Stimulated activated CD8-positive, alpha-beta memory T cell treated with anti-CD3 and anti-CD28 coated beads, Interleukin-15, amount 100 ng/mL, for 24 hours (primary cell): ENCODE data around the gene NUS1.
"Not testable (repeated sequence)": the region's sequence is repeated elsewhere in the genome, so short reads cannot be mapped to it uniquely, and the experiment has no call there.

Experiments used
- DNase-seq: peaks from one replicate; pipeline ENCODE4 v3.0.0-alpha.2; 2020; ENCODE audit warnings: low read depth

NUS1 gene

GRCh38 chr6:117674991-117675657 lies at the start of gene NUS1:
TSS of gene NUS1 (plus strand) at chr6:117675469. CDS start at chr6:117675671, 202 bp downstream.
- DNase-seq, result peak; percentile 97

GRCh38 chr6:117627533-117627932 lies 47.7 kb upstream of the NUS1 start:
- DNase-seq, result no peak

GRCh38 chr6:117629119-117629660 lies 46.1 kb upstream of the NUS1 start:
- no peak for DNase-seq

- no peak for DNase-seq
Observed at GRCh38 chr6:117637770-117638169, 37.5 kb upstream of the NUS1 start.

GRCh38 chr6:117642976-117643375 lies 32.3 kb upstream of the NUS1 start:
- no peak for DNase-seq

DNA sequence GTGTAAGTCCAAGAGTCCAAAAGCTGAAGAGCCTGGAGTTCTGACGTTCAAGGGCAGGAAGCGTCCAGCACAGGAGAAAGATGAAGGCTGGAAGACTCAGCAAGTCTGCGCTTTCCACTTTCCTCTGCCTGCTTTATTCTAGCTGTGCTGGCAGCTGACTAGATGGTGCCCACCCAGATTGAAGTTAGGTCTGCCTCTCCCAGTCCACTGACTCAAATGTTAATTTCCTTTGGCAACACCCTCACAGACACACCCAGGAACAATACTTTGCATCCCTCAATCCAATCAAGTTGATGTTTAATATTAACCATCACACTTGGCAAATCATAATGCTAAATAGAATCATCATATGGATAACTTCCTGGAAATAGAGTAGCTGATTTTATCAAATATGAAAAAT lies 23.3 kb upstream of the NUS1 start:
- DNase-seq, result not testable (repeated sequence)

DNA sequence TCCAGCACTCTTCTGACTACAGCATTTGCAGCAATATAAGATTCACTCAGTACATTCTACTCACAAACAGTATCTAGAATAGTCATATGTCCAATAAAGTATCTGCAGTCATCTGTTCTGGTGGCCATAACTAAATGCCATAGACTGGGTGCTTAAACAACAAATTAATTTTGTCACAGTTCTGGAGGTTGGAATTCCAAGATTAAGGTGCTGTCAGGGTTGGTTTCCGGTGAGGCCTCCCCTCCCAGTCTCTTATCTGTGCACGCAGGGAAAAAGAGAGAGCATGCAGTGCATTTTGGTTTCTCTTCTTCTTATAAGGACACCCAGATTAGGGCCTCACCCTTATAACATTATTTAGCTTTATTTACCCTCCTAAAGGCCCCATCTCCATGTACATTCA lies 21.3 kb upstream of the NUS1 start:
- no peak for DNase-seq

DNA sequence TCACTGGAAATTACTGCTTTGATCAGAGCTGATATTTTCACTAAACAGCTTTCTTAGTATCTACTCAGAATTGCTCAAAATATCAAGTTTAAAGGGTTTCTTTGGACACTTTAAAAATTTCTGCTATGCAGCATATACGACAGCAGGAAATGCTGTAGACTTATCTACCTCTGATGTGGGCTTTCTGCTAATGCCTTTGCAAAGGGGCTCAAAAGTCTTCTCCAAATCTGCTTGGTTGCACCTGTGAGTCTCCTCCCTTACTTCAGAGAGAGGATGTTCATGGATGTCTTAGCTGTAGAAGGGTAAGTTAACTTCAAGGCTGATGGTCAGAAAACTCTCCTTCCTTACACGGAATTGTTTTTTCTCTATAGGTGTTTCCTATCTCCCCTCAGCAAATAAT lies 19.9 kb upstream of the NUS1 start:
- DNase-seq, result no peak

DNA sequence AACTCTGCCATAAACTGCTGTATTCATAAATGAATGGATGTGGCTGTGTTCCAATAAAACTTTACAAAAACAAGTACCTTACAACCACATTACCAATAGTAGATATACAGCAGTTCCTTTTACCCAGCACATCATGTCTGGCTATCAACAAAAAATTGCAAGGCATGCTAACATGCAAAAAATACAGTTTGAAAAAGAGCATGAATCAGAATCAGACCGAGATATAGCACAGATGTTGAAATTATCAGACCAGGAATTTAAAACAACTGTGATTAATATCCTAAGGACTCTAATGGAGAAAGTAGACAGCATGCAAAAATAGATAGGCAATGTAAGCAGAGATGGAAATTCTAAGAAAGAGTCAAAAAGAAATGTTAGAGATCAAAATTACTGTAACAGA lies 8.4 kb upstream of the NUS1 start:
- DNase-seq, result no peak

DNA sequence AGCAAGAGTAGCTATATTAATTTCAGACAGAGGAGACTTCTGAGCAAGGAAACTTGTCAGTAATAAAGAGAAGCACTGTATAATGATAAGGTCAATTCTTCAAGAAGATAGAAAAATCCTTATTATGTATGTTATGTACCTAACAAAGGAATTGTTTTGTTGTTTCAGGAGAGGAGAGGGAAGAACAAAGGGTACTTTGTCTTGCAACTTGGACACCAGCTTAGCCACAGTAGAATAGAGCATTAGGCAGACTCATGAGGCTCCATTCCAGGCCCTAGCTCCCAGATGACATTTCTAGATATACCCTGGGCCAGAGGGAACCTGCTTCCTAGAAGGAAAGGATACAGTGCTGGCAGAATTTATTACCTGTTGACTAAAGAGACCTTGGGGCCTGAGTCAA lies 6.5 kb upstream of the NUS1 start:
- DNase-seq, result no peak

DNA sequence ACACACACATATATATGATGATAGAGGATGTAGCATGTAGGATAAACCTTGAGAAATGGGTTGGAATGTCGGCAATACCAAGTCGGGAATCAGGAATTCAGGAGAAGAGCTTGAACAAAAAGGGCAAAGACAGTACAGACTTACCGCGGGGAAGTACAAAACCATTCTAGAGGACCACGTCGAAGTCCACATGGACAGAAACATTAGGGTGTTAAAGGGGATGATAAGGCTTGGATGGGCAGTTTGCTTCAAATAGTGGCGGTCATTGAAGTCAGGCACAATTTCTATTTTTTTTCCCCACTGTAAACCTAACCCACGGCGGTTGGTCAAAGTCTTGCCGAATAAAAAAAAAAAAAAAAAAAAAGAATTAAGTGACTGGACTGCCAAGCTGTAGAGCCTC lies 766 bp upstream of the NUS1 start:
- DNase-seq, result no peak

- not testable (repeated sequence) for DNase-seq
Observed at GRCh38 chr6:117675658-117676301, 511 bp downstream of the NUS1 start.

GRCh38 chr6:117676577-117677218 lies 1.4 kb downstream of the NUS1 start:
- no peak for DNase-seq

- DNase-seq, result no peak
Observed at GRCh38 chr6:117677553-117678141, 2.4 kb downstream of the NUS1 start.

GRCh38 chr6:117681162-117681741 lies 6.0 kb downstream of the NUS1 start:
- no peak for DNase-seq

DNA sequence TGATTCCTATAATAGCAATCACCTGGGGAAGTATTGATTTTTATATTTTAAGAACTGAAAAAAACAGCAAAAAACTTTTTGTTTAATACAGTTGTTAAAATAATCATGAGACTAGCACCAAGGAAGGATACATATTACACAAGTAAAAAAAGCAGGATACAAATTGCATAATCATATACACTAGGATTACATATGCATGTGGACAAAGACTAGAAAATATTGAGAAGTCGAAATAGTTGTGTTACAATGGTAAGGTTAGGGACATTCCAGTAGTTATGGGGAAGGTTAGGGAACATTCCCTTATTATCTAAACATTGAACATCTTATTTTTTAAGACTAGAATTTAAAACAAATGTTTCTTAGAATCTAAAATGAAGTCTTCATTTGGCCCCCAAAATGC lies 9.5 kb downstream of the NUS1 start:
- no peak for DNase-seq

DNA sequence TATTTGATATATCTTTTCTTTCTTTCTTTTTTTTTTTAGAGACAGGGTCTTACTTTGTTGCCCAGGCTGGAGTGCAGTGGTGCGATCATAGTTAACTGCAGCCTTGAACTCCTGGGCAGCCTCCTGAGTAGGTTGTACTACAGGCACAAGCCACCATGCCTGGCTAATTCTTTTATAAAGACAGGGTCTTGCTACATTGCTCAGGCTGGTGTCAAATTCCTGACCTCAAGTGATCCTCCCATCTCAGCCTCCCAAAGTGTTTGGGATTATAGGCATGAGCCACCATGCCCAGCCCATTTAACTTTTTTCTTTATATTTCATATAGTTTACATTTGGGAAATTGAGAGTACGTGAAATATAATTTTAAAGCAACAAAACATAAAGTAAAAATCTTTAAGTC lies 10.1 kb downstream of the NUS1 start:
- no peak for DNase-seq

GRCh38 chr6:117687021-117687648 lies 11.9 kb downstream of the NUS1 start:
- DNase-seq, result no peak

DNA sequence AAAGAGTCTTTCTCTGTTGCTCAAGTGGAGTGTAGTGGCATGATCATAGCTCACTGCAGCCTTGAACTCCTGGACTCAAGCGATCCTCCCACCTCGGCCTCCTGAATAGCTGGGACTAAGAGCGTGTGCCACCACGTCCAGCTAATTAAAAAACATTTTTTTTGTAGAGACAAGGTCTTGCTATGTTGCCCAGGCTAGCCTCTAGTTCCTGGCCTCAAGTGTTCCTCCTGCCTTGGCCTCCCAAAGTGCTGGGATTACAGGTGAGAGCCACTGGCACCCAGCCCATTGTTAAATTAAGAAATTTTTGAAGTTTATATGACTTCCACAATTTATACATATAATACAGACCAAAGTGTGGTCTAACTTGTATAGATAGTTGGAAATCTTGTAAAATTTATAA lies 14.3 kb downstream of the NUS1 start:
- DNase-seq, result not testable (repeated sequence)

GRCh38 chr6:117706504-117706903 lies 31.2 kb downstream of the NUS1 start:
- DNase-seq, result no peak

DNA sequence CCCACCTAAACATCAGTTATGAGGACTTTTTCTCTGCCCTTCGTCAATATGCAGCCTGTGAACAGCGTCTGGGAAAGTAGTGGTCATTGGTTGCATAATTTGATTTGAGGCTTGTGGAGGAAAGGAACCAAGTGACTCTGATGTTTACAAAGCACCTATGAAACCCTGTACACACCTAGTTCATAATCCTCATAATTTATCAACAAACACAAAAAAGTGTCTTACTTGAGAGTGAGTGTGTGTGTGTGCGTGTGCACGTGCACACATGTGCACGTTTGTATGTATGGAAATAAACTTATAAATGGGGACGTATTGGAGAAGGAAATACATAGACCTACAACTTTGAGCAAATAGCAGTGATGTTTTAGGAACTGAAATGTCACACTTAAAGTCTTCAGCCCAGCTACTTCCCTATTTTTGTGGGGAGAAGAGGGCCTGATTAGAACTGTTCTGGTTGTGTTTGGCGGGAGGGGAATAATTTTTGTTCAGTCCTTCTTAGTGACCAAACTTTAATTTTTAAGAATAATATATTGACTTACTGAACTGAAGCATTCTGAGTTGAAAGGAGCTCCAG lies 31.8 kb downstream of the NUS1 start:
- not testable (repeated sequence) for DNase-seq

GRCh38 chr6:117711369-117711768 lies 36.1 kb downstream of the NUS1 start:
- DNase-seq, result no peak
